ENCODE data around the gene RBL2. TPM values are rescaled to one million over a fixed set of nuclear protein-coding genes. Genes with fewer than 3 reads are reported as not detected.

RBL2 gene
- total and polyA plus RNA-seq, 2 of the 13 experiments (the other 11 are each of a cell fraction or from before 2014, with no cell fraction given) = 41.2 to 60.9 TPM

GRCh38 chr16:53435066-53435688 lies 906 bp downstream of the RBL2 start (continued):
- TF ChIP-seq, protein P1, sequence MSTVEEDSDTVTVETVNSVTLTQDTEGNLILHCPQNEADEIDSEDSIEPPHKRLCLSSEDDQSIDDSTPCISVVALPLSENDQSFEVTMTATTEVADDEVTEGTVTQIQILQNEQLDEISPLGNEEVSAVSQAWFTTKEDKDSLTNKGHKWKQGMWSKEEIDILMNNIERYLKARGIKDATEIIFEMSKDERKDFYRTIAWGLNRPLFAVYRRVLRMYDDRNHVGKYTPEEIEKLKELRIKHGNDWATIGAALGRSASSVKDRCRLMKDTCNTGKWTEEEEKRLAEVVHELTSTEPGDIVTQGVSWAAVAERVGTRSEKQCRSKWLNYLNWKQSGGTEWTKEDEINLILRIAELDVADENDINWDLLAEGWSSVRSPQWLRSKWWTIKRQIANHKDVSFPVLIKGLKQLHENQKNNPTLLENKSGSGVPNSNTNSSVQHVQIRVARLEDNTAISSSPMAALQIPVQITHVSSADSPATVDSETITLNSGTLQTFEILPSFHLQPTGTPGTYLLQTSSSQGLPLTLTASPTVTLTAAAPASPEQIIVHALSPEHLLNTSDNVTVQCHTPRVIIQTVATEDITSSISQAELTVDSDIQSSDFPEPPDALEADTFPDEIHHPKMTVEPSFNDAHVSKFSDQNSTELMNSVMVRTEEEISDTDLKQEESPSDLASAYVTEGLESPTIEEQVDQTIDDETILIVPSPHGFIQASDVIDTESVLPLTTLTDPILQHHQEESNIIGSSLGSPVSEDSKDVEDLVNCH (CRISPR knock-in tag; IDR thresholded peaks at IDR 0.05) = no peak
- TF ChIP-seq POLR2AphosphoS2 (IDR thresholded peaks at IDR 0.05; ENCODE audit: low read depth, low read length) = no peak
- TF ChIP-seq BRCA1 (CRISPR knock-in tag; IDR thresholded peaks at IDR 0.05) = no peak
- TF ChIP-seq HNRNPL (IDR thresholded peaks at IDR 0.05; ENCODE audit: low read depth, low read length) = 0 out of 2 replicates have a peak, but pooled peaks have one; percentile 41
- no peak for TF ChIP-seq ZNF776 (CRISPR knock-in tag; IDR thresholded peaks at IDR 0.05)
- no peak for TF ChIP-seq ZNF138 (CRISPR knock-in tag; IDR thresholded peaks at IDR 0.05; ENCODE audit: low read depth)
- TF ChIP-seq NFKBIZ (CRISPR knock-in tag; IDR thresholded peaks at IDR 0.05) = no peak
- no peak for TF ChIP-seq FOXM1 (CRISPR knock-in tag; IDR thresholded peaks at IDR 0.05)
- TF ChIP-seq FOSL1 (CRISPR knock-in tag; IDR thresholded peaks at IDR 0.05; ENCODE audit: borderline replicate concordance) = no peak
- peak; percentile 99 for TF ChIP-seq HMGXB3 (CRISPR knock-in tag; IDR thresholded peaks at IDR 0.05; ENCODE audit: borderline replicate concordance)
- TF ChIP-seq ZSCAN9 (CRISPR knock-in tag; IDR thresholded peaks at IDR 0.05; ENCODE audit: borderline replicate concordance) = no peak
- TF ChIP-seq ZSCAN20 (CRISPR knock-in tag; IDR thresholded peaks at IDR 0.05; ENCODE audit: borderline replicate concordance) = no peak
- TF ChIP-seq ZNF660 (CRISPR knock-in tag; IDR thresholded peaks at IDR 0.05; ENCODE audit: borderline replicate concordance, low read depth) = no peak
- TF ChIP-seq ZNF331 (CRISPR knock-in tag; IDR thresholded peaks at IDR 0.05) = no peak
- TF ChIP-seq IKZF1 (IDR thresholded peaks at IDR 0.05) = no peak
- no peak for TF ChIP-seq SNRNP70 (IDR thresholded peaks at IDR 0.05; ENCODE audit: low read depth, low read length)
- no peak for TF ChIP-seq PRPF4 (IDR thresholded peaks at IDR 0.05; ENCODE audit: low read depth, low read length, poor library complexity, severe bottlenecking)
- TF ChIP-seq MIXL1 (CRISPR knock-in tag; IDR thresholded peaks at IDR 0.05) = 0 out of 2 replicates have a peak, but pooled peaks have one; percentile 13
- TF ChIP-seq REST (IDR thresholded peaks at IDR 0.05; ENCODE audit: borderline replicate concordance in 1 of 2, low read depth in 1 of 2, low read length in 2 of 2) = no peak; a peak in 1 of 4 replicates
- no peak for TF ChIP-seq GTF2F1 (IDR thresholded peaks at IDR 0.05; ENCODE audit: low read length)
- no peak for TF ChIP-seq MIER3 (CRISPR knock-in tag; IDR thresholded peaks at IDR 0.05; ENCODE audit: borderline replicate concordance)
- TF ChIP-seq GABPB1 (CRISPR knock-in tag; IDR thresholded peaks at IDR 0.05) = no peak; the same call in 1 of the 2 replicates

Data from HepG2 (cell line).